A549 (cell line): ENCODE data around the gene PDPN. TPM values are rescaled to one million over a fixed set of nuclear protein-coding genes. Genes with fewer than 3 reads are reported as not detected.

Source experiments
- ATAC-seq, 2 experiments: fragments of 200-7000 bp in 1 of 2; fragments of >200 bp in 1 of 2; cut with Nextera tagmentation in 1 of 2; cut with Tn5 transposase in 1 of 2; 3 replicates each; pipeline versions ENCODE4 v1.8.0 to v1.9.1; 2018 to 2020; ENCODE audit warnings: mild to moderate bottlenecking in 1 of 2, moderate library complexity in 1 of 2
- CTCF ChIA-PET: fragments of 300-600 bp; sonication (Branson Sonifier 250); formaldehyde crosslinking; extraction: SDS; loops from one replicate; lab custom pipeline; 2021; ENCODE audit warnings: antibody characterized with exemption, inconsistent platforms; lab: Yijun Ruan, JAX
- POLR2A ChIA-PET: fragments of 350-600 bp; formaldehyde crosslinking; extraction: SDS; loops from one replicate; lab custom pipeline; 2021; ENCODE audit warnings: antibody characterized with exemption, inconsistent platforms; lab: Yijun Ruan, JAX
- DNase-seq, 2 experiments: peaks; one replicate each; pipeline versions ENCODE4 v3.0.0 to v3.0.0-alpha.2; 2011 to 2016; ENCODE audit warnings: low read depth in 1 of 2, low spot score in 1 of 2
- FAIRE-seq: peaks from 2 replicates; lab custom pipeline; 2011; peaks lifted over from hg19 to GRCh38; lab: Jason Lieb, UNC
- H3K27ac ChIP-seq, 2 experiments: fragments of >200 bp; sonication (Bioruptor Twin); formaldehyde crosslinking; 3 replicates each; pipeline ENCODE4 v1.5.1; 2016 to 2017
- H3K4me1 ChIP-seq: fragments of >200 bp; sonication (Bioruptor Twin); formaldehyde crosslinking; 3 replicates; pipeline ENCODE4 v1.6.1; 2016
- H3K4me2 ChIP-seq: fragments of >200 bp; sonication (Bioruptor Twin); formaldehyde crosslinking; 3 replicates; pipeline ENCODE4 v1.6.1; 2016
- H3K4me3 ChIP-seq: fragments of >200 bp; sonication (Bioruptor Twin); formaldehyde crosslinking; 3 replicates; pipeline ENCODE4 v1.5.1; 2016
- H3K9me3 ChIP-seq: fragments of >200 bp; sonication (Bioruptor Twin); formaldehyde crosslinking; 3 replicates; pipeline ENCODE4 v1.6.1; 2016
- ATOH8 ChIP-seq: fragments of 250-450 bp; sonication (Bioruptor Pico); IDR thresholded peaks from 2 replicates; pipeline ENCODE4 v1.5.0; 2020; ENCODE audit warnings: low read depth, mild to moderate bottlenecking, moderate library complexity
- CBX2 ChIP-seq: fragments of 200-600 bp; sonication (generic); IDR thresholded peaks from 2 replicates; pipeline ENCODE4 v1.6.1; 2016; ENCODE audit warnings: low read depth, mild to moderate bottlenecking, borderline replicate concordance
- CBX8 ChIP-seq: fragments of 200-600 bp; sonication (generic); IDR thresholded peaks from 2 replicates; pipeline ENCODE4 v1.6.1; 2016
- CEBPB ChIP-seq, 2 experiments: fragments of >200 bp in 1 of 2; sonication (Bioruptor Twin) in 1 of 2; formaldehyde crosslinking in 1 of 2; IDR thresholded peaks; 2 replicates each; pipeline ENCODE4 v1.6.1; 2012 to 2016
- CHD2 ChIP-seq: fragments of 150-350 bp; IDR thresholded peaks from 2 replicates; pipeline ENCODE4 v1.6.1; 2014; ENCODE audit warnings: low read length; ENCODE audit not compliant: partially characterized antibody
- CHD4 ChIP-seq: fragments of 200-600 bp; sonication (generic); IDR thresholded peaks from 2 replicates; pipeline ENCODE4 v1.6.1; 2016; ENCODE audit warnings: antibody characterized with exemption, mild to moderate bottlenecking, borderline replicate concordance
- EHMT2 ChIP-seq: fragments of 200-600 bp; sonication (generic); IDR thresholded peaks from 2 replicates; pipeline ENCODE4 v1.6.1; 2016; ENCODE audit warnings: antibody characterized with exemption, low read depth, mild to moderate bottlenecking, moderate library complexity
- EP300 ChIP-seq, 2 experiments: fragments of >200 bp; sonication (Bioruptor Twin); formaldehyde crosslinking; IDR thresholded peaks; 2 replicates in 1 of 2; 3 replicates in 1 of 2; pipeline ENCODE4 v1.6.1; 2016 to 2017
- HOXA7 ChIP-seq: fragments of 250-450 bp; sonication (Bioruptor Pico); IDR thresholded peaks from 2 replicates; pipeline ENCODE4 v1.5.0; 2020; ENCODE audit warnings: mild to moderate bottlenecking, moderate library complexity
- JUNB ChIP-seq: fragments of >200 bp; sonication (Bioruptor Twin); formaldehyde crosslinking; IDR thresholded peaks from 2 replicates; pipeline ENCODE4 v1.6.1; 2016
- KDM1A ChIP-seq: fragments of 200-600 bp; sonication (generic); IDR thresholded peaks from 2 replicates; pipeline ENCODE4 v1.6.1; 2016; ENCODE audit warnings: low read depth, mild to moderate bottlenecking
- KDM5A ChIP-seq: fragments of 200-600 bp; sonication (generic); IDR thresholded peaks from 2 replicates; pipeline ENCODE4 v1.6.1; 2016; ENCODE audit warnings: antibody characterized with exemption, mild to moderate bottlenecking
- MAFK ChIP-seq: fragments of 450-650 bp; IDR thresholded peaks from 2 replicates; pipeline ENCODE4 v1.6.1; 2014; ENCODE audit not compliant: partially characterized antibody
- MAX ChIP-seq: IDR thresholded peaks from 2 replicates; pipeline ENCODE4 v1.6.1; 2012
- MAZ ChIP-seq: fragments of 150-350 bp; IDR thresholded peaks from 2 replicates; pipeline ENCODE4 v1.6.1; 2014; ENCODE audit warnings: antibody characterized with exemption, low read depth, low read length, borderline replicate concordance
- MYC ChIP-seq: IDR thresholded peaks from 2 replicates; pipeline ENCODE4 v1.6.1; 2012; ENCODE audit warnings: mild to moderate bottlenecking, inconsistent platforms, low read length, improper control_type of control experiment, borderline replicate concordance
- PHF8 ChIP-seq: fragments of 200-600 bp; sonication (generic); IDR thresholded peaks from 2 replicates; pipeline ENCODE4 v1.6.1; 2016; ENCODE audit warnings: low read depth, mild to moderate bottlenecking, antibody characterized with exemption, moderate library complexity, borderline replicate concordance
- POLR2AphosphoS2 ChIP-seq: conservative IDR thresholded peaks from 2 replicates; pipeline ENCODE4 v1.6.1; 2012; ENCODE audit warnings: low read length, improper control_type of control experiment, inconsistent platforms
- RNF2 ChIP-seq: fragments of 200-600 bp; sonication (generic); IDR thresholded peaks from 2 replicates; pipeline ENCODE4 v1.6.1; 2016; ENCODE audit warnings: low read depth, mild to moderate bottlenecking, antibody characterized with exemption, moderate library complexity, borderline replicate concordance
- ZFP36 ChIP-seq: fragments of 450-650 bp; IDR thresholded peaks from 2 replicates; pipeline ENCODE4 v1.6.1; 2014; ENCODE audit warnings: borderline replicate concordance; ENCODE audit not compliant: partially characterized antibody
- ZSCAN20 ChIP-seq: fragments of 250-450 bp; sonication (Bioruptor Pico); IDR thresholded peaks from 2 replicates; pipeline ENCODE4 v1.8.0; 2022; ENCODE audit warnings: mild to moderate bottlenecking, moderate library complexity
- WGBS: methylation state at CpG from one replicate; pipeline ENCODE4 v1.1.6; 2017; ENCODE audit errors: missing lambda C conversion rate; 5-methylcytosine and 5-hydroxymethylcytosine counted together
- polyA plus RNA-seq, 4 experiments: library from polyadenylated mRNA; depleted of rRNA in 3 of 4; stranded (reverse); fragments of >200 nt; fragmentation: RNase III in 1 of 4; extraction: RNeasy Plus Mini Kit Qiagen cat#74134 plus additional on column Dnase treatment in 1 of 4; gene quantifications; 2 replicates in 3 of 4; 3 replicates in 1 of 4; pipeline ENCODE4 v1.2.3, GENCODE V29; 2011 to 2017
- TF ChIP-seq, protein P1 (sequence below): fragments of >200 bp; sonication (Bioruptor Twin); formaldehyde crosslinking; IDR thresholded peaks from 3 replicates; pipeline ENCODE4 v1.5.1; 2016
- TF ChIP-seq, protein P2 (sequence below): fragments of >200 bp; sonication (Bioruptor Twin); formaldehyde crosslinking; IDR thresholded peaks from 3 replicates; pipeline ENCODE4 v1.6.1; 2016

PDPN gene
- polyA plus RNA-seq, 2 of the 4 experiments (the other 2 are of a cell fraction): not detected

DNA sequence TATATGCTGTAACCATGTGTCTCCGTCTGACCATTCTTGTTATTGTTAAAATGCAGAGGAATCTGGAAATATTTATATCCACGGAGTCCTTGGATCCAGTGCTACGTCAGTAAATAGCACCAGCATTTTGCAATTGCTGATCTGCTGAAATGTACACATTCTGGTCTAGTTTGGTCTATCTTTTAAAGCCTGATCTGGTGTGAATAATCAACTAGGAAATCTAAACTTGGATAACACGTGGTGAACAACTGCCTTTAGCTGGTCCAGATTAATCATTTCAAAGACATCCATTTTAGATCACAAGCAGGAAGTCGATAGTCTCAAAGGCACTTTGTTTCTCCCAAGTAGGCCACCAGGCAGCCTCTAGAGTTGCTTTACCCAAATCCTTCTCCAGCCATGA is 32.6 kb downstream of the PDPN start:
- Histone ChIP-seq H3K27ac (no peak overlapping the region), H3K9me3 (no peaks in the 10 kb centered on the region), H3K4me3 (no peak overlapping the region), H3K4me2 (no peak overlapping the region), H3K4me1 (no peaks in the 10 kb centered on the region)
- TF ChIP-seq ATOH8 (CRISPR knock-in tag) (no peak), EP300 (IDR thresholded peaks at IDR 0.05) (no peak)
- ATAC-seq: no peak
- ChIA-PET CTCF (no interaction called here), POLR2A (no interaction called here)
- WGBS: 16% methylated on average over 5 of the region's 5 CpGs
- no peak for FAIRE-seq
- DNase-seq: no peak

- H3K4me3 ChIP-seq: no peak overlapping the region
- no peaks in the 10 kb centered on the region for H3K4me1 ChIP-seq
- no peak for FAIRE-seq
- CTCF ChIA-PET: no interaction called here
- H3K27ac ChIP-seq: no peak overlapping the region
- no peak overlapping the region for H3K4me2 ChIP-seq
- no peak for TF ChIP-seq POLR2AphosphoS2
- TF ChIP-seq CHD2: no peak
- no peak for TF ChIP-seq PHF8
- no peak for TF ChIP-seq JUNB
- no peak for TF ChIP-seq ZSCAN20
- no peak for TF ChIP-seq KDM5A
- TF ChIP-seq RNF2: no peak
- no peak for TF ChIP-seq MAFK
- no peak for TF ChIP-seq MYC
- no peak for TF ChIP-seq KDM1A
- TF ChIP-seq, protein P1, sequence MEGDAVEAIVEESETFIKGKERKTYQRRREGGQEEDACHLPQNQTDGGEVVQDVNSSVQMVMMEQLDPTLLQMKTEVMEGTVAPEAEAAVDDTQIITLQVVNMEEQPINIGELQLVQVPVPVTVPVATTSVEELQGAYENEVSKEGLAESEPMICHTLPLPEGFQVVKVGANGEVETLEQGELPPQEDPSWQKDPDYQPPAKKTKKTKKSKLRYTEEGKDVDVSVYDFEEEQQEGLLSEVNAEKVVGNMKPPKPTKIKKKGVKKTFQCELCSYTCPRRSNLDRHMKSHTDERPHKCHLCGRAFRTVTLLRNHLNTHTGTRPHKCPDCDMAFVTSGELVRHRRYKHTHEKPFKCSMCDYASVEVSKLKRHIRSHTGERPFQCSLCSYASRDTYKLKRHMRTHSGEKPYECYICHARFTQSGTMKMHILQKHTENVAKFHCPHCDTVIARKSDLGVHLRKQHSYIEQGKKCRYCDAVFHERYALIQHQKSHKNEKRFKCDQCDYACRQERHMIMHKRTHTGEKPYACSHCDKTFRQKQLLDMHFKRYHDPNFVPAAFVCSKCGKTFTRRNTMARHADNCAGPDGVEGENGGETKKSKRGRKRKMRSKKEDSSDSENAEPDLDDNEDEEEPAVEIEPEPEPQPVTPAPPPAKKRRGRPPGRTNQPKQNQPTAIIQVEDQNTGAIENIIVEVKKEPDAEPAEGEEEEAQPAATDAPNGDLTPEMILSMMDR: no peak
- TF ChIP-seq MAX: no peak
- no peak for TF ChIP-seq CHD4
- no peak for TF ChIP-seq CBX2
- TF ChIP-seq MAZ: no peak
- WGBS: 48% methylated on average over 4 of the region's 4 CpGs
- no peak for DNase-seq
- H3K9me3 ChIP-seq: no peaks in the 10 kb centered on the region
- POLR2A ChIA-PET: no interaction called here
- ATAC-seq: no peak
Measured at GRCh38 chr1:13617108-13617507, 33.5 kb downstream of the PDPN start.

DNA sequence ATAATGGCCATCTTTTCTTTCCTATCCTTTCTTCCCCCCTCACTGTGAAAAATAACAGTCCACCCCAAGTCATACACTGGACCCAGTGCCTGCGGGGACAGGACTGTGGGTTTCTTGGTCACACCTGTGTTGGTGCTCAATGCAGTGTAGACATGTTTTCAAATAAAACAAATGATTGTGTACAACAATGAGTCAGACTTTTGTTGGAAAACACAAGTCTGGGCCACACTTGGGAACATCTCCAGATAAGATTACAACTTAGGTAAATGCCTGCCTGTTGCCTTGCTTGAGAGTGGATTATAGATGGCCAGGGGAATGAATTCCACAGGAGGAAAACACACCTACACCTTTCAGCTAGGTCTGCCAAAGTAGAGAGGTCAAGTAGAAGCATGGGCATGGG is 34.1 kb downstream of the PDPN start:
- ChIA-PET CTCF (no interaction called here), POLR2A (no interaction called here)
- Histone ChIP-seq H3K4me3 (no peak overlapping the region), H3K4me1 (no peaks in the 10 kb centered on the region), H3K9me3 (no peaks in the 10 kb centered on the region), H3K4me2 (no peak overlapping the region), H3K27ac (no peak overlapping the region)
- no peak for TF ChIP-seq MYC
- no peak for FAIRE-seq
- no peak for DNase-seq
- WGBS: 9% methylated on average over 1 of the region's 1 CpG
- no peak for ATAC-seq

GRCh38 chr1:13618483-13618882 is 34.9 kb downstream of the PDPN start:
- no peak for TF ChIP-seq EHMT2
- TF ChIP-seq CEBPB (IDR thresholded peaks at IDR 0.05): no peak
- TF ChIP-seq CBX8: no peak
- no peak for TF ChIP-seq HOXA7 (CRISPR knock-in tag)
- TF ChIP-seq, protein P2, sequence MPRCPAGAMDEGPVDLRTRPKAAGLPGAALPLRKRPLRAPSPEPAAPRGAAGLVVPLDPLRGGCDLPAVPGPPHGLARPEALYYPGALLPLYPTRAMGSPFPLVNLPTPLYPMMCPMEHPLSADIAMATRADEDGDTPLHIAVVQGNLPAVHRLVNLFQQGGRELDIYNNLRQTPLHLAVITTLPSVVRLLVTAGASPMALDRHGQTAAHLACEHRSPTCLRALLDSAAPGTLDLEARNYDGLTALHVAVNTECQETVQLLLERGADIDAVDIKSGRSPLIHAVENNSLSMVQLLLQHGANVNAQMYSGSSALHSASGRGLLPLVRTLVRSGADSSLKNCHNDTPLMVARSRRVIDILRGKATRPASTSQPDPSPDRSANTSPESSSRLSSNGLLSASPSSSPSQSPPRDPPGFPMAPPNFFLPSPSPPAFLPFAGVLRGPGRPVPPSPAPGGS: no peak
- TF ChIP-seq ZFP36: no peak
- DNase-seq (no peak), FAIRE-seq (no peak), ATAC-seq (no peak)
- H3K4me2 ChIP-seq: no peak overlapping the region
- no peaks in the 10 kb centered on the region for H3K4me1 ChIP-seq
- H3K9me3 ChIP-seq: no peaks in the 10 kb centered on the region
- no peak overlapping the region for H3K4me3 ChIP-seq
- ChIA-PET POLR2A (no interaction called here), CTCF (no interaction called here)
- H3K27ac ChIP-seq: no peak overlapping the region
- WGBS: 40% methylated on average over 11 of the region's 11 CpGs
